ENCODE measurements around the gene TMTC2.

DNA sequence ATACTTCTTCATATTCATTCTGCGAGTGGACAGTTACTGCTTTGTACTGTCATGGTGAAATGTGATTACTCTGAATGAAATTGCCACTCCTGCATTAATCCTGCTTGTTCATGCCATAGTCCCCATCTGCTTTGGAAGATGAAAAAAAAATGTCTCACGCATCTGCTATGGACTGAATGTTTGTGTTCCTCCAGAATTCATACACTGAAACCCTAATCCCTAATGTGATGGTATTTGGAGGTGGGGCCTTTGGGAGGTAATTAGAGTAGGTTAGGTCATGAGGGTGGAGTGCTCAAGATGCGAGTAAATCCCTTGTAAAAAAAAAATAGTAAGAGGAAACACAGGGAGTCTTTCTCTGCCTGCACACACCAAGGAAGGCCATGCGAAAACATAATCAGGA, 427.2 kb downstream of the TMTC2 start:
- no peak for TF ChIP-seq CEBPB (IDR thresholded peaks at IDR 0.05)
- no peak for TF ChIP-seq YY1 (IDR thresholded peaks at IDR 0.05; ENCODE audit: low read depth)
- no peak for TF ChIP-seq ZBTB7A (IDR thresholded peaks at IDR 0.05; ENCODE audit: low read depth)
